HG03342 (cell line): ENCODE results near the gene DENND1A.
"Not testable (repeated sequence)": the region's sequence is repeated elsewhere in the genome, so short reads cannot be mapped to it uniquely, and the experiment has no call there.

Experiments
- ATAC-seq: cut with Tn5 transposase; IDR thresholded peaks from one replicate; pipeline ENCODE4 v1.9.1; 2021; ENCODE audit warnings: mild to moderate bottlenecking, moderate library complexity; ENCODE audit not compliant: unreplicated experiment

DENND1A gene

GRCh38 chr9:123825342-123826060, 104.4 kb downstream of the DENND1A start:
- ATAC-seq, result no peak

- no peak for ATAC-seq
These were observed 106.6 kb downstream of the DENND1A start for GRCh38 chr9:123823194-123823947.

GRCh38 chr9:123821619-123822018, 108.3 kb downstream of the DENND1A start:
- no peak for ATAC-seq

- ATAC-seq, result no peak
These were observed 109.8 kb downstream of the DENND1A start for GRCh38 chr9:123820139-123820538.

GRCh38 chr9:123816817-123817472, 113.0 kb downstream of the DENND1A start:
- ATAC-seq, result no peak

GRCh38 chr9:123815856-123816255, 114.1 kb downstream of the DENND1A start:
- ATAC-seq, result not testable (repeated sequence)

- no peak for ATAC-seq
These were observed 115.4 kb downstream of the DENND1A start for GRCh38 chr9:123814496-123814895.

- ATAC-seq, result no peak
These were observed 116.9 kb downstream of the DENND1A start for GRCh38 chr9:123812984-123813383.

GRCh38 chr9:123807251-123807650, 122.7 kb downstream of the DENND1A start:
- ATAC-seq, result no peak

GRCh38 chr9:123806829-123807228, 123.1 kb downstream of the DENND1A start:
- ATAC-seq, result no peak

GRCh38 chr9:123798195-123798594, 131.7 kb downstream of the DENND1A start:
- no peak for ATAC-seq

GRCh38 chr9:123796618-123797484, 133.1 kb downstream of the DENND1A start:
- no peak for ATAC-seq

GRCh38 chr9:123796094-123796493, 133.8 kb downstream of the DENND1A start:
- ATAC-seq, result no peak

GRCh38 chr9:123795336-123795735, 134.6 kb downstream of the DENND1A start:
- ATAC-seq, result no peak

GRCh38 chr9:123792501-123792900, 137.4 kb downstream of the DENND1A start:
- no peak for ATAC-seq

GRCh38 chr9:123789554-123790292, 140.2 kb downstream of the DENND1A start:
- ATAC-seq, result no peak

- no peak for ATAC-seq
These were observed 142.5 kb downstream of the DENND1A start for GRCh38 chr9:123787416-123787815.

- no peak for ATAC-seq
These were observed 145.4 kb downstream of the DENND1A start for GRCh38 chr9:123784518-123784917.

- no peak for ATAC-seq
These were observed 151.6 kb downstream of the DENND1A start for GRCh38 chr9:123778232-123778902.
